GM19468 (cell line): ENCODE data around the gene IL36RN.
"Not testable (repeated sequence)": the region's sequence is repeated elsewhere in the genome, so short reads cannot be mapped to it uniquely, and the experiment has no call there.

Source experiments
- ATAC-seq: cut with Tn5 transposase; IDR thresholded peaks from one replicate; pipeline ENCODE4 v1.9.1; 2021; ENCODE audit warnings: mild to moderate bottlenecking, moderate library complexity, moderate number of reproducible peaks; ENCODE audit not compliant: unreplicated experiment; ENCODE audit errors: extremely low read depth

IL36RN gene

GRCh38 chr2:113092864-113093612 lies 34.0 kb downstream of the IL36RN start:
- ATAC-seq = no peak

GRCh38 chr2:113093613-113093977 lies 34.6 kb downstream of the IL36RN start:
- ATAC-seq = no peak

DNA sequence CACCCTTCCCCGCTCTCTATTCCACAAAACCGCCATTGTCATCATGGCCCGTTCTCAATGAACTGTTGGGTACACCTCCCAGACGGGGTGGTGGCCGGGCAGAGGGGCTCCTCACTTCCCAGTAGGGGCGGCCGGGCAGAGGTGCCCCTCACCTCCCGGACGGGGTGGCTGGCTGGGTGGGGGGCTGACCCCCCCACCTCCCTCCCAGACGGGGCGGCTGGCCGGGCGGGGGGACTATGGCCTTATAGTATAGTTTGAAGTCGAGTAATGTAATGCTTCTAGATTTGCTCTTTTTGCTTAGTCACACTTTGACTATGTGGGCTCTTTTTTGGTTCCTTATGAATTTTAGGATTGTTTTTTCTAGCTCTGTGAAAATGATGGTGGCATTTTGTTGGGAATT lies 37.3 kb downstream of the IL36RN start:
- not testable (repeated sequence) for ATAC-seq

DNA sequence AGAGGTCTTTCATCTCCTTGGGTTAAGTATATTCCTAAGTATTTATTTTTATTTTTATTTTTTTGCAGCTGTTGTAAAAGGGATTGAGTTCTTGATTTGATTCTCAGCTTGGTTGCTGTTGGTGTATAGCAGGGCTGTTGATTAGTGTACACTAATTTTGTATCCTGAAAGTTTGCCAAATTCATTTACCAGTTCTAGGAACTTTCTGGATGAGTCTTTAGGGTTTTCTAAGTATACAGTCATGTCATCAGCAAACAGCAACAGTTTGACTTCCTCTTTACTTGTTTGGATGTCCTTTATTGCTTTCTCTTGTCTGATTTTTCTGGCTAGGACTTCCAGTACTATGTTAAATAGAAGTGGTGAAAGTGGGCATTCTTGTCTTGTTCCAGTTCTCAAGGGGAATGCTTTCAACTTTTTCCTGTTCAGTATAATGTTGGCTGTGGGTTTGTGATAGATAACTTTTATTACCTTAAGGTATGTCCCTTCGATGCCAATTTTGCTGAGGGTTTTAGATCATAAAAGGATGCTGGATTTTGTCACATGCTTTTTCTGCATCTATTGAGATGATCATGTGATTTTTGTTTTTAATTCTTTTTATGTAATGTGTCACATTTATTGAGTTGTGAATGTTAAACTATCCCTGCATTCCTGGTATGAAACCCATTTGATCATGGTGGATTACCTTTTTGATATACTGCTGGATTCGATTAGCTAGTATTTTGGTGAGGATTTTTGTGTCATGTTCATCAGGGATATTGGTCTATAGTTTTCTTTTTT lies 38.0 kb downstream of the IL36RN start:
- ATAC-seq = not testable (repeated sequence)

DNA sequence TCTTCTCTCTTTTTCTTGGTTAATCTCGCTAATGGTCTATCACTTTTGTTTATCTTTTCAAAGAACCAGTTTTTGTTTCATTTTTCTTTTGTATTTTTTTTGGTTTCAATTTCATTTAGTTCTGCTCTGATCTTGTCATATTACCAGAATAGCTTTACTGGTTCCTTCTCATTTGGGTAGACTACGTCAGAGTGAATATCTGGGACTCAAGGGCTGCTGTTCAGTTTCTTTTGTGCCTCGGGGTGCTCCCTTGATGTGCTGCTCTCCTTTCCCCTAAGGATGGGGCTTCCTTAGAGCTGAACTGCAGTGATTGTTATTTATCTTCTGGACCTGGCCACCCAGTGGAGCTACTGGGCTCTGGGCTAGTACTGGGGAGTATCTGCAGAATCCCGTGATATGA lies 39.0 kb downstream of the IL36RN start:
- ATAC-seq = peak; percentile 32

GRCh38 chr2:113098532-113098931 lies 39.5 kb downstream of the IL36RN start:
- ATAC-seq = no peak

DNA sequence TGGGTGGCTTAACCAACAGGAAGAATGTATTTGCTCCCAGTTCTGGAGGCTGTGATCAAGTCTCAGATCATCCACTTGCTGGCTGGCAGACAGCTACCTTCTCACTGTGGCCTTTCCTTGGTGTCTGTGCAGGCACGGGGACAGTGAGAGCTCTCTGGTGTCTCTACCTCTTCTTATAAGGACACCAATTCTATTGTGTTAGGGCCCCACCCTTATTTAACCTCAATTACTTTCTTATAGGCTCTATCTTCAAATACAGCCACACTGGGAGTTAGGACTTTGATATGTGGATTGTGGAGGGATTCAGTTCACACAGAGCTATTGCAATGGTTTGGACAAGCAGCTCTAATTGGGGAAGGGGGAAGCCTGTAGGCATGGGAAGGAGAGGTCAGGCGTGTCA lies 43.1 kb downstream of the IL36RN start:
- no peak for ATAC-seq

DNA sequence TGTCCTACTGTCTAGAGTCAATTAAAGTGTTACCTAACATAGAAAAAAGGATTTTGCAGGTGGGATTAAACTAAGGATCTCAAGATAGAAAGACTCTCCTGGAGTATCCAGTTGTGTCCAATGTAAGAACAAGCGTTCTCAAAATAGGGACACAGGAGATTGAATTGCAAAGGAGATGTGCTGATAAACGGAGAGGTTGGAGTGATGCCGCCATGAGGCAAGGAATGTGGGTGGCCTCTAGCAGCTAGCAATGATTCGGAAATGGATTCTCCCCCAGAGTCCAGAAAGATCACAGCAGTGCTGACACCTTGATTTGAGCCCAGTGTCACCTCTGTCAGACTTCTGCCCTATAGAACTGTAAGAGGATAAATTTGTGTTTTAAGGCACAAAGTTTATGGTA lies 44.3 kb downstream of the IL36RN start:
- ATAC-seq = no peak

- ATAC-seq = no peak
Observed at GRCh38 chr2:113104054-113104611, 45.1 kb downstream of the IL36RN start.

DNA sequence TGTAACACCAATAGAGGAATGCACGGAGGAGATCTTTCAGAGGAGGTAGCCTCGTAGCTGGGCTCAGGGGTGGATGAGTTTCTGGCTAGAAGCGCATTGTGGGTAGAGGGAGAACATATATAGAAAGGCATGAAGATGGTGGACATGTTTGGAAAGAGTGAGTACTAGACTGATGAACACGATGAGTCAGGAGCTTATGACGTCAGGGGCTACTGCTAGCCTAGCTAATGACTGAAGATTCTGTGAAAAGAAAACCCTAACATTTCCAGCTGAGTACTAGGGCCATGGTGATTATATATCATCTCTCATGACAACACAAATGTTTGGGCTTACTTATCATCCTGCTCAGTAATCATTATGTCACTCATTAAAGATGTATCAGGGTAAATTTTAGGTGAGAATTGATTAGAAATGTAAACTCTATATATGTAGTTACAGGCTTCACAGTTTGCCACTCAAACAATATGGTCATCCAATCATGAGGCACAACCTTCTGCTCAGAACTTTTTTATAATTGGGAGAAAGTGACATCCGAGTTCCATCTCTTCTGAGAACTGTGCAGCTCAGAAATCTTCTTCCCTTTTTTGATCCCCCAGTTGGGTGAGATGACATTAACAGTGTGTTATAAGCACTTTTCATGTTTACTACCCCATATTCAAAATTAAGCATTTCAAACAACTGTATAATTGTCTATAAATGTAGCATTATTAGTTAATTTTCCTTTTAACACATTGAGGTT lies 46.2 kb downstream of the IL36RN start:
- ATAC-seq = no peak

GRCh38 chr2:113111121-113111520 lies 52.1 kb downstream of the IL36RN start:
- no peak for ATAC-seq

DNA sequence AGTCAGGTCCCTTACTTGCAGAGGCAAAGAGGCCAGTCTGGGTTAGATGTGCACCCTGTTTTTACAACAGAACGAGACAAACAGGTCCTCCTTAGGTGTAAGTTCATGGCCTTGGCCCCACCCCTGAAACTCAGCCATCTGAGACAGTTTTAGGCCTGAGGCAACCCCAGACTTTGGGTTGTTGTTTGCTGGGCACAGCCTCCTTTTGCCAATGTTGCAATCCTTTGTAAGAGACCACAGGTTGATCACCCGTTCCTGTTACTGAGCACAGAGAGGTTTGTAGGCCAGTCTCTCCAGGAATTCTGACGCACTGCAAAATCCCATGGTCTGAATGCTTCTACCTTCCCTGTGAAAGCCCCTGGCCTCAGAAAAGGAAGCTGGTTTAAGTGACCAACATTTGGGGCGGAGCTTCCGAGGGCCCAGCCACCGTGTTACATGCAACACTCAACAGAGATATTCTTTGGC lies 52.9 kb downstream of the IL36RN start:
- no peak for ATAC-seq

DNA sequence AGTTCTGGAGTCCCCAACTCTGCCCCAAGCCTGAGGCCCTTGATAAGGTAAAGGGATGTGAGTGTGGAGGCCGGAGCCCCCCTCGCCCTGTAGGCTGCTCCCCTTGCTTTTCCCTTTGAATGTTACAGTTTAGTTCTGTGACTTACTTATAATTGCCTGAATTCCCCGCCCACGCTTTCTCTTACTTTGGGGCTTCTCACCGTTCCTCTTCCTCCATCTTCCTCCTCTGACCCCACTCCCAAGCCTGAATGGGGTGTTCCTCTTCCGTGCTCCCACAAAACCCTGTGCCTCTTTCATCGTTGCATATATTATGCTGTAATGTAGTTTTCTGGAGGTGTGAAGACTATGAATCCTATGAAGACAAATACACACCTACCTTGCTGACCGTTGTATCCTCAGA lies 53.4 kb downstream of the IL36RN start:
- no peak for ATAC-seq

DNA sequence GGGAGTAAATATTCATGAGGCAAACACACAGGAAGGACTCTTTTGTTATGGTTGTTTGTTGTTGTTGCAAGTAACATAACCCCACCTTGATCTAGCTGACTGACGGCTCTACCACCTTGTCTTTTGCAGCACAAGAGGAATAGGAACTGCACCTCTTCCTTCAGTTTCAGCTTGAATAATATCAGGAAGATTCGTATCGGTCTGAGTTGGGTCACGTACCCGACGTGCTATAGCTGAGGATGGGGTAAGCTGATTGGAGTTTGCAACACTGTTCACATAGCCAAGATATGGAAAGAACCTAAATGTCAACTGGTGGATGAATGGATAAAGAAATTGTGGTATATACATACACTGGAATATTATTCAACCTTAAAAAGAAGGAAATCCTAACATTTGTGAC lies 53.9 kb downstream of the IL36RN start:
- no peak for ATAC-seq

DNA sequence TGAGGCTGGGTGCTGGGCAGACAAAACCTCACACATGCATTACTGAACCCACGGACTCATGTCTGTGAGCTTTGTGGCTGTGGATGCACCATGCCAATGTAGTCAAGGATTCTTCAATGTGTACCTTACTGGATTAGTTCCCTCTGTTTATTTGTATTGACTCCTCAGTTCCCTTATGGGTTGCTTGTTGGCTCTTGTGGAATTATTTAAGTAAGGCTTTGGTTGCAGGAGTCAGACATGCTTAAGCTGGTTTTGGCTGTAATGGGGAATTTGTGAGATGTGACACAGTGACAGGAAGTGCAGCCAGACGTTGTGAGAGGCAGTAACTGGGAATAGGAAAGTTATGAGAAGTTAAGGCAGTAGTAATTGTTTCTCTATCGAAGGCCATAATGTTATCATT lies 54.8 kb downstream of the IL36RN start:
- no peak for ATAC-seq
